Fibroblast of the aortic adventitia (primary cell): ENCODE measurements around the gene DCK. TPM values are rescaled to one million over a fixed set of nuclear protein-coding genes. Genes with fewer than 3 reads are reported as not detected.

Experiments used
- DNase-seq: peaks from one replicate; pipeline ENCODE4 v3.0.0-alpha.2; 2010; ENCODE audit warnings: low read depth
- H3K4me3 ChIP-seq: 2 replicates; pipeline ENCODE4 v1.5.1; 2011; ENCODE audit warnings: low read depth, mild to moderate bottlenecking, control low read depth, low read length, moderate library complexity
- CTCF ChIP-seq: IDR thresholded peaks from 2 replicates; pipeline ENCODE4 v1.5.1; 2011; ENCODE audit warnings: mild to moderate bottlenecking, low read length, control low read depth, inconsistent platforms; ENCODE audit not compliant: insufficient read depth
- total RNA-seq: library from RNA; depleted of rRNA; stranded (reverse); fragments of >200 nt; gene quantifications from 2 replicates; pipeline ENCODE4 v1.2.3, GENCODE V29; 2012; ENCODE audit warnings: low replicate concordance

DCK gene
- total RNA-seq, 1 donor = 35.2 TPM

- no peak for TF ChIP-seq CTCF
- H3K4me3 ChIP-seq = no peak overlapping the region
- no peak for DNase-seq
These were observed 36.8 kb upstream of the DCK start for GRCh38 chr4:70956549-70957210.

- TF ChIP-seq CTCF = no peak
- H3K4me3 ChIP-seq = no peak overlapping the region
- DNase-seq = peak; percentile 69
These were observed 34.8 kb upstream of the DCK start for GRCh38 chr4:70958681-70959080.

- no peak overlapping the region for H3K4me3 ChIP-seq
- TF ChIP-seq CTCF = no peak
- DNase-seq = no peak
These were observed 24.4 kb upstream of the DCK start for GRCh38 chr4:70969076-70969475.

GRCh38 chr4:70976252-70976651 is 17.2 kb upstream of the DCK start:
- no peak for TF ChIP-seq CTCF
- H3K4me3 ChIP-seq = no peak overlapping the region
- no peak for DNase-seq

GRCh38 chr4:70979445-70980008 is 13.9 kb upstream of the DCK start:
- no peak for TF ChIP-seq CTCF
- no peak overlapping the region for H3K4me3 ChIP-seq
- DNase-seq = no peak

GRCh38 chr4:70980196-70980595 is 13.3 kb upstream of the DCK start:
- H3K4me3 ChIP-seq = no peak overlapping the region
- no peak for TF ChIP-seq CTCF

GRCh38 chr4:70984106-70984505 is 9.3 kb upstream of the DCK start:
- no peak for DNase-seq
- H3K4me3 ChIP-seq = no peak overlapping the region
- no peak for TF ChIP-seq CTCF

More at GRCh38 chr4:70980196-70980595, 13.3 kb upstream of the DCK start:
- DNase-seq = no peak
